ENCODE data around the gene CAMSAP2.

The CAMSAP2 gene

GRCh38 chr1:200850554-200850953, 111.9 kb downstream of the CAMSAP2 start:
- TF ChIP-seq CTCF (IDR thresholded peaks at IDR 0.05; ENCODE audit: low read depth, low read length): no peak
- no peak overlapping the region for H3K4me3 ChIP-seq (ENCODE audit: low read depth, low read length)

GRCh38 chr1:200856716-200857357, 118.1 kb downstream of the CAMSAP2 start:
- H3K4me3 ChIP-seq (ENCODE audit: low read depth, low read length): no peak overlapping the region
- TF ChIP-seq CTCF (IDR thresholded peaks at IDR 0.05; ENCODE audit: low read depth, low read length): no peak

- H3K4me3 ChIP-seq (ENCODE audit: low read depth, low read length): no peak overlapping the region
- TF ChIP-seq CTCF (IDR thresholded peaks at IDR 0.05; ENCODE audit: low read depth, low read length): no peak
These were observed 119.1 kb downstream of the CAMSAP2 start for GRCh38 chr1:200857804-200858203.

- no peak overlapping the region for H3K4me3 ChIP-seq (ENCODE audit: low read depth, low read length)
- TF ChIP-seq CTCF (IDR thresholded peaks at IDR 0.05; ENCODE audit: low read depth, low read length): no peak
These were observed 123.4 kb downstream of the CAMSAP2 start for GRCh38 chr1:200861937-200862647.

GRCh38 chr1:200862713-200863415, 124.2 kb downstream of the CAMSAP2 start:
- TF ChIP-seq CTCF (IDR thresholded peaks at IDR 0.05; ENCODE audit: low read depth, low read length): no peak
- no peak overlapping the region for H3K4me3 ChIP-seq (ENCODE audit: low read depth, low read length)

DNA sequence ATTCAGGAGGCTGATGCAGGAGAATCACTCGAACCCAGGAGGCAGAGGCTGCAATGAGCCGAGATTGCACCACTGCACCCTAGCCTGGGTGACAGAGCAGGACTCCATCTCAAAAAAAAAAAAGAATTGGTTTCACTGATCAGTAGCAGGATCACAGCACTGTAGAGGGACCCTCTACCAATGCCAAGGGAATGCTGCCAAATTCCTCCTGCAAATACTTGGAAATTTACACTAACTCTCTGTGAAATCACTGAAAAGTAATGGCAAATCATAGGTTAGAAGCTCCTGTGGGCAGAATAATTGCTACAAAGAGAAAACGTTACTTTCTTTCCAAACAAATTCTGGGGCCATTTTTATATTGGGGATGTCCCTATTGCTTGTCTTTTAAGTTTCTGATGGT, 127.4 kb downstream of the CAMSAP2 start:
- H3K4me3 ChIP-seq (ENCODE audit: low read depth, low read length): no peak overlapping the region
- no peak for TF ChIP-seq CTCF (IDR thresholded peaks at IDR 0.05; ENCODE audit: low read depth, low read length)

GRCh38 chr1:200866521-200866920, 127.8 kb downstream of the CAMSAP2 start:
- TF ChIP-seq CTCF (IDR thresholded peaks at IDR 0.05; ENCODE audit: low read depth, low read length): no peak
- no peak overlapping the region for H3K4me3 ChIP-seq (ENCODE audit: low read depth, low read length)

All from WI38 (cell line).